Activated T-cell treated with anti-CD3 and anti-CD28 coated beads, Interleukin-2, amount 50 U/mL, for 1 hour (primary cell): ENCODE results near the gene SH2D3C.
A peak's percentile ranks its signal among the peaks of the same experiment; 100 is the strongest.

Experiments
- DNase-seq: peaks from one replicate; pipeline ENCODE4 v3.0.0-alpha.2; 2020

The SH2D3C gene

DNA sequence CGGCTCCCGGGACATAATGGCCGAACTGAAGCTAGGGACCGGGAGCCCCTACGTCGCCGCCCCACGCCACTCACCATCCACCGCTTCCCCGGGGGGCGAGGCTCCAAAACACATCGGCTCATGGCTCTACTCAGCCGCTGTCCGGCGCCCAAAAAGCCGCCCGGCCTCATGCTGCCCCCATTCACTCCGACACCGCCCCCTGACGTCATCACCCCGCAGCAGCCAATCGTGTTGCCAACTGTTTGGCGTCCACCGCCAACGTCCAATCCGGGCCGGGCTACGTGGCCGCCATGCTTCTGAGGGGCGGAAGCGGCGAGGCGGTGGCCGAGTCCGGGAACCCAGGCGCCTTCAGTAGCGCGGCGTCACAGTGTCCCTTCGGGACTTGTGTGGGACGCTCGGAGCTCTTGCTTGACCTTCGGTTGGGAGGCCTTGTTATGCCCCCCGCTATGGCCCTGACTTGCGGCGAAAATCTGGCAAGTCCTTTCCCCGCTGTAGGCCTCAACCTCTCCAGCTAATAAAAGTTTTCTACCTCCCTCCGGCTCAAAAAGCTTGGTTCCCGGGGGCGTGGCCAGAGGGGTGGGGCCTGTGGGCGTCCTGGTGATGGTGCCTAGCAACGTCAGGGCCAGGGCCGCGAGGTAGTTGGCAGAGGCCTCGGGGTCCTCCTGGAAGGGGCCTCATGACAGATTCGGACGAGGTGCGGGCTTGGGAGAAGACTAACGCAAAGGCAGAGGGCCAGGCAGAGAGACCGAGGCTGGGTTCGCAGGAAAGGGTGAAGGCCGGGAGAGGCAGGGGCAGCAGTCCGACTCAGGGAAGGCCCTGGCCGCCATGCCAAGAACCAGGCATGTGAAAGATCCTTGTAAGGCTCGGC lies 62.8 kb downstream of the SH2D3C start, which contains the start of the genes PTRH1 and TTC16:
Gene PTRH1 (minus strand): TSS at position 194 of the 868 bp plus-strand sequence. CDS start 24 bp downstream, at position 170.
Gene TTC16 (plus strand): TSS at position 610 of the 868 bp plus-strand sequence. CDS start 67 bp downstream, at position 677.
- DNase-seq, result peak; percentile 97

DNA sequence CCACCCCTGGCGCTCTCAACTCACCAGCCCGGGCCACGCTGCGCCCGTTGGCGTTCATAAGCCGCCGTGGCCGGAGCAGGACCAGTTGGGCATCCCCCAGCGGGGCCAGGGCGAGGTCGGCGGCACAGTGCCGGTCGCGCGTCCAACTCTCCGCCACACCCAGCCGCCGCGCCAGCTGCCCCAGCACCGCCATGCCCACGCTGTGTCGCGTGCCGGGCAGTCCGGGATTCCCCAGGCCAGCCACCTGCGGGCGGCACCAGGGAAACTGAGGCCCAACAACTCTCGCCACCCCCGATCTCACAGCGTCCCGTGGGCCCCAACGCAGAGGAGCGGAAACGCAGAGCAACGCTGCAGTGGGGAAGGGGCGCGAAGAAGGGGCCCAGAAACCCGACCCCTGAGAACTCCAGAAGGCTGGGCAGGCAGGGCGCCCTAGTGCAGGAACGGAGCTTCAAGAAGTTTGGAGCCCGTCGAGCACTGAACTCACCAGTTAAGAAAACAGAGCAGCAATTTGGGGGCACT lies 63.5 kb downstream of the SH2D3C start:
- DNase-seq, result no peak

DNA sequence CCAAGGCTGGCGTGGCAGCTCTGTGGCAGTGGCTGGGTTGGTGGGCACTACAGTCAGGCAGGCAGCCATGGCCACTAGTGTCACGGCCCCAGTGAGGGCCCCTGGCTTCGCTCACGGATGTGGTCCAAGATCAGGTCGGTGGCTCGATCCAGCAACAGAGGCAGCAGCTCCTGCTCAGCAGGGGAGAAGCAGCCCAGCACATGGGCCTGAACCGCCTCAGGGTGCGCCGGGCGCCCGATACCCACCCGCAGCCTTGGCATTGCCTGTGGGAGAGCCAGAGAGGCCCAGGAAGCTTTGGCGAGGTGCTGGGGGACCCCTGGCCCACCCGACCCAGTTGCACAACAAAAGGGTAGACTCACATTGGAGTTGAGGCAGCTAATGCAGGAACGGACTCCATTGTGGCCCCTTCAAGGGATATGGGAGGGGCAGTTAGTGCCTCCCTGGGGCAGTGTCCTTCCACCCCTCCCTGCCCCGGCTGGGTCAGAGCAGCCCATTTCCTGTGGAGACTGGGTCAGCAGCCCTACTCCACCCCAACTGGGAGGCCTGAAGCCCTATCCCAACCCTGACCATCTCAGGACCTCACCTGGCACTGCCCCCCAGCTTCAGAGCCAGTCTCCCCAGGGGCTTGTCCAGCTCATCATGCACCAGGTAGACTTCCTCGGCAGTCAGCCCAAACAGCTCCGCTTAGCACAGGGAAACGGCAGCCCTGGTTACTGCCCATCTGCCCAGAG lies 64.3 kb downstream of the SH2D3C start:
- no peak for DNase-seq

DNA sequence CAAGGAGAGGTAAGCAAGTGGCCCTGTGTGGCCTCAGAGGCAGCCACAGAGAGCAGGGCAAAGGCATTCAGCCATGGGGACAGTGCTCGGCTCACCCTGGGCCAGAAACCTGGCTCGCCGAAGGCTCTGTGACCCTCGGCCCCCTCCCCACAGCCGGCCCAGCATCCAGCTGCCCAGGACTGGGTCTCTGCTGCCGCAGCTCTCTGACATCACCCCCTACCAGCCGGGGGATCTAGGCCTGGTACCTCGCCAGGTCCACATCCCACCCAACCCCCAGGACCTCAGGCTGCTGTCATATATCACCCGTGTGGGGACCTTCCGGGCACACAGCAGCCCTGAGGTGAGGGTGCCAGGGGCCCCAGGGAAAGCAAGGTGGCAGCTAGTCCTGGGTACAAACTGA lies 65.6 kb downstream of the SH2D3C start:
- no peak for DNase-seq

DNA sequence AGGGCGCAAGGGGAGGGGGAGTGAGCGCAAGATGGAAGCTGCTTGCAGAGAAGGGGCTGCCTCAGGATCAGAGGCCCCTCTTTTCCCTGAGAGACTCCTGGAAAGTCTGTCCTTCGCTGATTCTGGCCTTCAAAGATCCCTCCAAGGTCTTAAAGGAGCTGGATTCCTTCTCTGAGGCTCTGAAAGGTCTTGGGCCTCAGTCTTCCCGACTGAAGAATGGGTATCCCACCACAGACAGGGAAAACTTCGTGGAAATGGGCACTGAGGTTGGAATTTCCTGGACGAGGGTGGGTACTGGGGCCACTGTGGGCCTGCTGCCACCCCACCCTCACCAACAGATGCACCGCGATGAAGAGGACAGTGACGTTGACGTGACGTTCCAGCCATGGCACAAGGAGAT lies 66.1 kb downstream of the SH2D3C start:
- DNase-seq, result no peak

DNA sequence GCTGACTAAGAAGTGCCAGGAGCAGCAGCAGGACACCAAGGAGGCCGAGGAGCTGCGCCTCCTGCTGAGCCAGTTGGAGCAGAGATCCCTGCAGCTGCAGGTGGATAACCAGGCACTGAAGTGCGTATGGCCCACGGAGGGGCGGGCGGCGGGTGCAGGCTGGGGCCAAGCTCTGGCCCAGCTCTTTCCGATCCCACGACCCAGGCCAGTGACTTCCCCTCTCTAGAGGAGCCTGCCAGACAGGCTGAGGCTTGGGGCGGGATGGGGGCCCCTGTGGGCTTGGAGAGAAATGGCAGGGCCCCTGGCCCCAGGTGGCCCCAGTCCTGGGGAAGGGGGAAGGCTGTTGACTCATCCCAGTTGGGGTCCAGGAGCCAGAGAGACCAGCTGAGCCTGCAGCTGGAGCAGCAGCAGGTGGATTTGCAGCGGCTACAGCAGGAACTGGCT lies 66.6 kb downstream of the SH2D3C start:
- DNase-seq, result no peak

DNA sequence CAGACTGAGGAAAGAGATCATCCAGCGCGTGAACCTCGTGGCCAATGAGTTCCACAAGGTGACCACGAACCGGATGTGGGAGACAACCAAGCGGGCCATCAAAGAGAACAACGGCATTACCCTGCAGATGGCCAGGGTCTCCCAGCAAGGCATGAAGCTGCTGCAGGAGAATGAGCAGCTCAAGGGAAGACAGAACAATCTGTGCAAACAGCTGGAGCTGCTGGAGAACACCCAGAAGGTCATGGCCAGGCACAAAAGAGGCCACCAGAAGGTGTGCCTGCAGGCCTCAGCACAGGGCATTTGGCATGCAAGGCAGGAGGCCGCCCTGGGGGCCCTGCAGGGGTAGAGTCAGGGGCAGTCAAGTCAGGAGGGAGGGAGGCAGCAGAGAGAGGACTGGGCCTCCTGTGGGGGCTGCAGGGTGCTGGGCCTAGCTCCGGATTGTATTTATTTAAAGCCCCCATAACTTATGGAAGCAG lies 67.2 kb downstream of the SH2D3C start:
- DNase-seq, result no peak

DNA sequence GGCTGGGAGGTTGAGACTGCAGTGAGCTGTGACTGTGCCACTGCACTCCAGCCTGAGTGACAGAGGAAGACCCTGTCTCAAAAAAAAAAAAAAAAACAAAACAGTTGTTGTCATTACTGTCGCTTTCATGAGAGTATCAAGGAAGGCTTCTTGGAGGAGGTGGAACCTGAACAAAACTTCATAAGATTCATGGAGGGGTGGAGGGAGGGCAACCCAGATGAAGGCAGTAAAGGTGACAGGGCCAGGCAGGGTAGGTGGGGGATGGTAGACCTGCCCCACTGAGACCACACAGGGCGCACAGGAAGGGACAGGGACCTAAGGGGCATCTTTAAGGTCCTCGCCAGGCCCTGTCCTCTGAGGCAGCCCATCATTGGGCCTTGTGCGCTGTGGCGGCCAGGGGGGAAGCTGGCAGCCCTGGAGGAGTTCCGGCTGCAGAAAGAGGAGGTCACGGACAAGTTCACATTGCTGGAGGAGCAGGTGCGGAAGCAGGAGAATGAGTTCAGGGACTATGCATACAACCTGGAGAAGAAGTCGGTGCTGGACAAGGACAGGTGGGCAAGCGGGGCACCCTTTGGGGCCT lies 68.2 kb downstream of the SH2D3C start:
- no peak for DNase-seq

DNA sequence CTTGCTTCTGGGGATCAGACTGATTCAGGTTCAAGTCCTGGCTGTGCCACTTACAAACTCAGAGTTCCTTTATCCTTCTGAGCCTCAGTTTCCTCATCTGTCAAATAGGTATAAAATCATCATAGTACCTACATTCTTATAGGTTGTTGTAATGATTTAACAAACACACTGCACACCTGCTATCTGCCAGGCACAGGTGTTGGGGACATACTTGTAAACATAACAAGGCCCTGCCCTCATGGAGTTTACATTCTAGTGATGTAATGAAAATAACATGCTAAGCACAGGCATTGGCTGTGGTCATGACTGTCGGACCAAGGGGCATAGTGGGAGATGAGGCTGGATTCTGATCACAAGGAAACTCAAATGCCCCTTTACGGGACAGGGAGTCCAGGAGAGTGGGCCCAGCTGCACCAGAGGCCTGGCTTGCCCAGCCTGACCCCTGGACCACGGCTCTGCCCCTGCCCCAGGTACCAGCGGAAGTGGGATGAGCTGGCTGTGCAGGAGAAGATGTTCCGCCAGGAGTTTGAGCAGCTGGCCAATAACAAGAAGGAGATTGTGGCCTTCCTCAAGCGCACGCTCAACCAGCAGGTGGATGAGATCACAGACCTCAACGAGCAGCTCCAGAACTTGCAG lies 69.4 kb downstream of the SH2D3C start:
- DNase-seq, result no peak

DNA sequence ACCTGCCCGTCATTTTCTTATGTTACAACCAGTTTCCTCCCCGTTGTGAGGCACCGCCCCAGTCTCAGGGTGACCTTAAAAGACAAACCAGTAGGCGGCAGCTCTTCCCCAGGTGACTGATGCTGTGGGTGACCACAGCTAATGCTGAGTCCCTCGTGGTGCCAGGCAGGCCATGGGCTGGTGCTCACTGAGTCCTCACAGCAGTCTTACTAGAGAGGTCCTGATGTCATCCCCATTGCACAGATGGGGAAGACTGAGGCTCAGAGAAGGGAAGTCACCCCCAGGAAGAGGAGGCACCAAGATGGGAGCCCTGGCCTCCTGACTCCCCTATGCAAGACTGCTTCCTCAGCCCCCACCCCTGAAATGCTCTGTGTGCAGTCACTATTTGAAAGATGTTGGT lies 70.7 kb downstream of the SH2D3C start:
- peak; percentile 34 for DNase-seq

DNA sequence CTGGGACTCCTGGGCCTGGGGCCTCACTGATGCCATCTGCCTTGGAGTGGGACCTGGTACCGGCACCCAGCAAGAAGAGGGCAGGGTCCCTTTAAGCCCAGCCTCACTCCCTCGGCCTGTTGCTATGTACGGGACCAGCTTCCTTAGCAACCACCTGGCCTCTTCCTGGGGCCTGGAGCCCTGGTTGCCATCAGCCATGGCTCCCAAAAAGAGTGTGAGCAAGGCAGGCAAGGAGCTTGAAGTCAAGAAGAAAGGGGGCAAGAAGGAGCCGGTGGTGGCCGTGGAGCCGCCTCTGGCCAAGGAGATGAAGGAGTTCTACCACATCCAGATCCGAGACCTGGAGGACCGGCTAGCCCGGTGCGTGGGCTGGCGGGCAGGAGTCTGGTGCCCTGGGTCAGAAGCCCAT lies 71.6 kb downstream of the SH2D3C start, which contains the start of gene CFAP157:
Gene CFAP157 (plus strand): TSS at position 153 of the 406 bp plus-strand sequence. CDS start 44 bp downstream, at position 197.
- DNase-seq, result no peak

DNA sequence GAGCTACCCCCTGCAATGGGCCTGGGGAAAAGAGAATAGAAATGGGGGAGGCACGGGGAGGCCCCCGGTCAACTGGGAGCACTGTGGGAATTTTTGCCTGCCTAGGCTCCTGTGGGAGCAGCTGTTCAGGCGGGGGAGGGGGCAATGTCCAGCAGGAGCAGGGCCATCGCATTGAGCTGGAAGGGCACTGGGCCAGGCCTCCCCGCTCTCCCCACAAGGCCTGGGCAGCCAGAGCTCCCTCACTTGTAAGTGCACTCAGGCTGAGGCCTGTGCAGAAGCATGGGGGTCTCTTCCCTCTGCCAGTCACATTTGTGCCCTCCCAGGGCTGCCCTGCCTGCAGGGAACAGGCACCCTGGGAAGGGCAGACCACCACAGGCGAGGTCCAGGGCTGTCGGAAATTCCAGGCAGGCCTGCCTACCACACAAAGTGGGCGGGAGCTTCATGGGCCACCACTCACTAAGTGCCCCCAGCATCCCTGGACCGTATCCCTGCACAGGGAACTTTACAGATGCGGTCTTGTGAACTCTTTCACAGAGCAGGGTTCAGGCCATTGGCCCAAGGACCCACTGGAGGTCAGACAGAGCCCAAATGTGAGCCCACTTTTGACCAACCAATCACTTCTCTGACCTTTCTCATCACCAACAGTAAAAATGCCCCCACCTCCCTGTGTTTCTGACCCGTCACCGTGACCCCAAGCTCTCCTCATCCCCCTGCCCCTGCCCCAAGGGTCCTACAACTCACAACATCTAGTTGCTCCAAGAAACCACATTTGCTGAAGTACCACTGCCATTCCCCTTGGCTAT lies 72.7 kb downstream of the SH2D3C start:
- no peak for DNase-seq

DNA sequence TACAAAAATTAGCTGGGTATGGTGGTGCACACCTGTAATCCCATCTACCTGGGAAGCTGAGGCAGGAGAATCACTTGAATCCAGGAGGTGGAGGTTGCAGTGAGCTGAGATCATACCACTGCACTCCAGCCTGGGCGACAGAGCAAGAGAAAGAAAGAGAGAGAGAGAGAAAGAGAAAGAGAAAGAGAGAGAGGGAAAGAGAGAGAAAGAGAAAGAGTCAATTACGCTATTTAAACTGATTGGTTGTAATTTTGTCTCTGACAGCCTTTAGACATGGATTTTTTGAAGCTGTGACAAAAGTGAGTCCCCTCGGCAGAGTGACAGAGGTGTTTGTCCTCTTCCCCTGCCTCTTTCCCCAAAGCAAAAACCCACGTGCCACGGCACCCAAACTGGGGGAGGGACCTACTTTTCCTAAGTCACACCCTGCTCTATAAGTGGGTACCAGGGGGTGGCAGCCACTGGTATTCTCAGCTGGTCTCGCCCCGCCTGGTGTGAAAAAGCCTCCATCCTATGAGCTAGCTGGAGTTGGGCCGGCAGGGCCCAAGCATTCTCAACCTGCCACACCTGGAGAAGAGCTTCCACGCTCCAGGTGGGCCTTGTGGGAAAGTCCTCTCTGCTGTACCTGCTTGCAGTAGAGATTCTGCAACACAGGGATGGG lies 75.0 kb downstream of the SH2D3C start:
- DNase-seq, result no peak

DNA sequence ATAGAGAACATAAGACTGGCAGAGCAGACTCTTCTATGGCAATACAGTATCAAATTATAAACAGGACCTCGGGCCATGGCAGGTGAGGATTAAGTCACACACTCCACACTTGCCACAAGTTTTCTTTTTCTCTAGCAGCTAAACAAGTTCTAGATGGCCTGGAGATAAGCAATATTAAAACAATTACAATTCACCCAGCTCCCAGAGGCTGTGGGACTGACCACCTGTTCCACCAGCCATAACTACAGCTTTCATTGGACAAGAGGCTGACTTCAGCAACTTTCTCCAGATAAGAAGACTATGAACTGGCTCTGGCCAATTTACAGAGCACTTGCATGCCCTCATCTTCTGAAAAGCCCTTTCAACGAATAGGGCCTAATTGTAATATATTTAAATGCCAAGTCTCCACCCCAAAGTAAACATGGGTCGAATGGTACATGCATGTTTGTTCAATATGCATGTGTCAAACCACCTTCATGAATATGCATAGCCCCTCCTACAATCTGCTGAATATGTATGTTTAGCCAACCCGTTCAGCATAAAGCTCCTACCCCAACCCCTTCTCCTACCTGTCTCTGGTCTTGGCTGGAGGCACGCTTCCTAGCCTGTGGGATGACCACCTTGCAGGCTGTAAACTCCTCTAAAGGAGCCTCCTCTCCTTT lies 77.7 kb downstream of the SH2D3C start:
- DNase-seq, result no peak

DNA sequence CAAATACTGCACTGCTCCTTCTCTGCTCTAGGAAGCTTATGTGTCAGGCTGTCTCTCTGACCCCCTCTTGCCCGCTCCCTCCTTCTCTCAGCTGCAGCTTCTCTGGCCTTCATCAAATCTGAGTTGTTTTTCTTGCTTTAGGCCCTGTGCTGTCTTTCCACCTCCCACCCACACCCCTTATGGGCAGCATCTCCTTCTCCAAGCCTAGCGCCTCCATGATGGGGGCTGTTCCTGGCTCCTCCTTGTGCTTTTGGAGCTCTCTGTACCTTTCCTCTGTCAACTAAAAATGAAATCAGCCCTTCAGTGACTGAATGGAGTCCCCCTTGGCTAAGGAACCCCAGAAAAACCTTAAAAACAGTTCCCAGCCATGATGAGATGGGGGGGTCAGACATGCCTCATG lies 78.3 kb downstream of the SH2D3C start:
- DNase-seq, result no peak

DNA sequence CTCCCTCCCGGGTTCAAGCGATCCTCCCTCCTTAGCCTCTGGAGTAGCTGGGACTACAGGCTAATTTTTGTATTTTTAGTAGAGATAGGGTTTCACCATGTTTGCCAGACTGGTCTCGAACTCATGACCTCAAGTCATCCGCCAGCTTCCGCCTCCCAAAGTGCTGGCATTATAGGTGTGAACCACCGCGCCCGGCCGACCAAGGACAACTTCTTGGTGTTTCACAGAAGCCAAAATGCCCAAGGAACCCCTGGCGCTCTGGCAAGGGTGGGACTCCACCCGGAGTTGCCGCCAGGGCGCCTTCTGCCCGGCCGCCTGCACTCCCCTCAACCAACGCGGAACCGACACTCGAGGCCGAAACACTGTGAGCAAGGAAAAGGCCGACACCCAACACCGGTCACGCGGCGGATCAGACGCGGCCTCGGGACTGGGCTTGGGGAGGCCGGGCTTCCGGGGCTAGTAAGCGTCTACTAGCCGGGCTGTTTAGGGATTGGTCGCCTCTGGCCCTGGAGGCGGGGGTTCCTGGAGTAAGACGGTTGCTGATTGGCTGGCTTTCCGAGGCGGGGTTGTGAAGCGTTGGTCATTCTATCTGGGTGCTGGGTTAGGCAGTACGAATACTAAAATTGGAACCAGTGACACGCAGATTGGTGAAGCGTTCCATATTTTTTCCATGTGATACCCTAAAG lies 79.3 kb downstream of the SH2D3C start:
- peak; percentile 78 for DNase-seq

DNA sequence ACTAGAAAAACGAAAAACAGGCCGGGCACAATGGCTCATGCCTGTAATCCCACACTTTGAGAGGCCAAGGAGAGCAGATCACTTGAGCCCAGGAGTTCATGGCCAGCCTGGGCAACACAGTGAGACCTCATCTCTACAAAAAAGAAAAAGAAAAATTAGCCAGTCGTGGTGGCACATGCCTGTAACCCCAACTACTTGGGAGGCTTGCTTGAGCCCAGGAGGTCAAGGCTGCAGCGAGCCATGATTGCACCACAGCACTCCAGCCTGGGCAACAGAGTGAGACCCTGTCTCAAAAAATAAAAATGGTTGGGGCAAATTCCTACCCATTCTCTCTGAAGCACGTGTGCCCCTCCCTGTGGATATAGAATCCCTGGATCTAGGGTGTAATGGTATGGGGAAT lies 80.1 kb downstream of the SH2D3C start:
- no peak for DNase-seq

DNA sequence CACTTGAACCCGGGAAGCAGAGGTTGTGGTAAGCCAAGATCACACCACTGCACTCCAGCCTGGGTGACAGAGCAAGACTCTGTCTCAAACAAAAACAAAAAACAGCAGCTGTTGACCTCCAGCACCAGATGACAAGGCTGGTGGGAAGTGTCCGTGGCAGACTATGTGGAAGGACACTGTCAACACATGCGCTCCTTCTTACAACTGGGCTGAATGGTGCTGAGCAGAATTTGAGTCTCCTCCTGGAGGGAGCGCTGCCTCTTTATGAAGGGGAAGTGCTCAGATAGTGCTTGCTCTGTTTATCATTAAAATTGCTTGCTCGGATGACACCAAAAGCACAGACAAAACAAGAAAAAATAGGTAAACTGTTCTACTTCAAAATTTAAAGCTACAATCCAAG lies 80.9 kb downstream of the SH2D3C start:
- DNase-seq, result no peak

DNA sequence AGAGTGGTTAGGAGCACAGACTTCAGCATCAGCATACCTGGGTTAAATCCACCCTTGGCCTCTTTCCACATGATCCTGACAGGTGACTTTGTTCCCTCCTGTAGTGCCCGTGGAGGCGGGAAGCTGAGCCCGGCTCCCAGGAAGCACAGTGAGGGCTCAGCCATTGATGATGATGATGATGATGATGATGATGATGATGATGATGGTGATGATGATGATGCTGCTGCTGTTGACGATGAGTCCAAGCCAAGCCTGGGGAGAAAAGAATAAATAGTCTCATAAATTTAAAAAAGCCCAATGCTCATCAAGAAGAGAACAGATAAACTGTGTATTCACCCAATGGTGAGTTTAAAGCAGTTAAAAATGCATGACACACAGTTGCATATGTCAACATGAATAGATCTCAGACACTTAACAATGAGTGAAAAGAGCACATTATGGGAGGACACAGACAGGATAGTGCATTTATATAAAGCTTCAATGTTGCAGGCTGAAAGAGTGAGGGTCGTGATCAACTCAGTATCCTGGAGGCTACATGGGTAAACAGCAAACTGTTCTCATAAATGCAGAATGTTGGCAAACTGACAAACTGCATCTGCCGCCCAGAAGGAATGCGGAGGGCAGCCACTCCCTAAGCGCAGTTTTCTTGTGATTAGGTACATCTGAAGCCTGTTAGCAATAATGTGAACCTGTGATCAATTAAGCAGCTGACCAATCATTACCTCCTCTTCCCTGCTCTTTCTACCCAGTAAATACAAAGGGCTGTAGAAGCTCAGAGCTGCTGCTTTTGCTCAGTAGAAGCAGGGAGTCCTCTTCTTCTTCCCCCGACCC lies 83.4 kb downstream of the SH2D3C start:
- no peak for DNase-seq
